Measurements from ENCODE around the gene LRRTM2.

GRCh38 chr5:138889994-138890393 is 14.9 kb upstream of the LRRTM2 start:
- TF ChIP-seq CTCF (IDR thresholded peaks at IDR 0.05; ENCODE audit: borderline replicate concordance, extremely low read depth, low read length, poor library complexity, severe bottlenecking), result no peak
- TF ChIP-seq EZH2 (IDR thresholded peaks at IDR 0.05; ENCODE audit: borderline replicate concordance, low read depth, low read length, severe bottlenecking), result no peak
